Amygdala (tissue), 56 donors: ENCODE data around the gene LARP7.
"Not testable (repeated sequence)": the region's sequence is repeated elsewhere in the genome, so short reads cannot be mapped to it uniquely, and the experiment has no call there.

Experiments used
- DNase-seq, 56 donors: peaks; one replicate each; lab custom pipeline; 2025; lab: John Stamatoyannopoulos, UW

LARP7 gene

DNA sequence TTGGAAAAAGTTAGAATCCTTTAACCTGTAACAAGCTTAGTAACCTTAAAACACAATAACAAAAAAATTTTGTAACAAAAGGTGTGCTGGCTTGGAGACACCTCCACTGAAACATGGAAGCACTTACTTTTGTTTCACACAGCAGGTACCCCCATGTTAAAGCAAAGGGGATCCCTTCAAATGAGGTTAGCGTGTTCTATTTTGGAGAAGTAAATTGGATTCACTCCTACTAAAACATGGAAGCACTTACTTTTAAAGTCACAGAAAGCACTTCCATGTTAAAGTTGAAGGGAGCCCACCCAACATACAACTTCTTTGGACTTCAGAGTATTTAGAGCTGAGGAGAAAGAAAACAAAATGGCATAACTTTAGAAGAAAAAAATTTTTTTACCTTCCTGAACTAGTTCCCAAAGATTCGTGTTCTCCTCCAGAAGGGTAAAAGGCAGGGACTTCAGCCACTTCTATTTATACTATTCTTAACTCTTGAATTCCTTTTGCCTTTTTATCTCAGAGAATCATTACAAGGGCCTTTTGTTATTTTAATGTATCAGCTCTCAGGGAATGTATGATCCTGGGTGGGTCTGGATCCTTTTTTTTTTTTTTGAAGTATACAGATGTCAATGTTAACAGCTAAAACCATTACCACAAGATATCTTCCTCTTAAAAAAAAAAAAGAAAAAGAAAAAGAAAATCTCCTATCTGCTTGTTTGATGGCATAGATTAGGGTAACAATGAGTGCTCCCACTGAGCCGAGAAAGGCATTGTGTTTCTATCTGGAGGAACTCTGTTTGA lies 11.5 kb downstream of the LARP7 start:
- no peak for DNase-seq

DNA sequence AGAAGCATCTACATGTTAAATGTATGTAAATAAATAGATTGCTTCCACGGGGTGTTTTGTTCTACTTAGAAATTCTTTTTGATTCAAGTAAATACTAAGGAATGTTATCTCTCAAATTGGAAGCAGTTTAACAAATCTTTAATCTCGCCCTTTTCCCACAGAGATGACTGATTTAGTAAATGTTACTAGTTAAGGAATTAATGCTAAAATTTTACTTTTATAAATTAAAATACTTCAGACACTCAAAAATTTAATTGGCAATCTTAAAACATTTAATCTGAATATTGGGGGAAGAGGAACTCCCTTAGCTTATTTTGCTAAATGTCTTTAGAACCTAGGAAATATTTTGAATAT lies 12.1 kb downstream of the LARP7 start:
- no peak for DNase-seq

DNA sequence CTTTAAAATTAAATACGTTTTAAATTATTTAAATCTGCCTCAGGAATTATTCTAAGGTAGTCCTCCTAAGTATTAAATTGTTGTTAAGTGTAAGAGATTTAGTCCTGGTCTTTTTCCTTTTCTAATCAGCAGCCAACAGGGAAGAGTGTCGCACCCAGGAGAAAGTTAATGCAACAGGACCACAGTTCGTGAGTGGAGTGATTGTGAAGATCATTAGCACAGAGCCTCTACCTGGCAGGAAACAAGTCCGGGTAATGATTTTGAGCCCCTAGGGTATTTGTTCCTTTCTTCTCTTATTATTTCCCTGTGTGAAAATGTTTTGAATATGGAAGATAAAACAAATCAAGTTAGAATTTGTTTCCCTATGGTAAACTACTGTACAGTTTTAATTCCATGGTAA lies 13.4 kb downstream of the LARP7 start:
- DNase-seq = no peak

DNA sequence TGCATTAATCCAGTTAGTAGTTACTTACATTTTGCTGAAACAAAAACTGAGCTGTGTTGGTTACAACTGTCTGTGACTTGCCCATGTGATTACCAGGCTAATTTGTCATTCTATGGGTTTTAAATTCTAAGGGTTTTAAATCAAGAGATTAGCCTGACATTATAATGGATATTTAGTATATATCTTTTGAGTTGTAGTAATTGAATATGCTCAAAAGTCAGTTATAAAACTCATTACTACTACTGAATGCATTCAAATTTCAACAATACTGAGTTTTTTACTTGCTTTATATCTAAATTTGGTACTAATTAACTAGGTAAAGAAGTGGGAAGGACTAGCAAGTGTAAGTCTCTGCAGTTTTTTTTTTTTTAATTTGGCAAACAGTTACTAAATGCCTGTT lies 14.7 kb downstream of the LARP7 start:
- no peak for DNase-seq

DNA sequence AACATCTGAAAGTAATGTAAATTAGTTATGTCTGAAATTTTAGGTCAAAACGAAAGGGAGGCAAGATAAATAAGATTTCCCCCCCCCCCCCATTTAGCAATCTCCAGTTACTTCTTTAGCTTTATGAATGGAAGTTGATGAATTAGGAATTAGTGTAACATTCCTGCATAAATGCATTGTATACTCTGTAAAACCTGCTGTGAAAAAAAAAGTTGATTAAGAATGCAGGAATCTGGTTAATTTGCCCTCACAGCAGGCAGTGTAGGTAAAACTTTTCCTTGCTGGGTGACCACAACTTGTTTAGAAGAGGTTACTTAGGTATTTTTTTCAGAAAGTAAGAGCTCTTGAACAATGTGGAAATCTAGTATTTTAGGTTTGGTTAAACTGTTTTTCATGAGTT lies 15.3 kb downstream of the LARP7 start:
- no peak for DNase-seq

DNA sequence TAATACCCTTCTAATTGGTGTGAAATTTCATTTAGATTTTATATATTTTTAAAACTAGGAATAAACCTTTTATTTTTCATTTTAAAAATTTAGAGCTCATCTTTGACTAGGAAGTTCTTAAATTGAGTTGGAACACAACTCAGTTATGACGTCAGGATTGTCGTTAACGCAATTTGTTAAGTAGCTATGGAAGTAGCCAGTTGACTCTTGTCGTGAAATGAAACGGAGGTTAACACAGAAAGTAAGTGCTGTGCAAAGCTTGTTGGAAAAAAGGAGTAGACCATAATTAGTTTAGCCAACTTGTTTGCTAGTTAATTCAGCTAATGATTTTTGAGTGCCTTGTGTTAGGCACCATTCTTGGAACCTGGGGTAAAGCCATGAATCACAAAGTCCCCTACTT lies 18.3 kb downstream of the LARP7 start:
- no peak for DNase-seq

GRCh38 chr4:112656115-112656514 lies 19.2 kb downstream of the LARP7 start:
- not testable (repeated sequence) for DNase-seq

DNA sequence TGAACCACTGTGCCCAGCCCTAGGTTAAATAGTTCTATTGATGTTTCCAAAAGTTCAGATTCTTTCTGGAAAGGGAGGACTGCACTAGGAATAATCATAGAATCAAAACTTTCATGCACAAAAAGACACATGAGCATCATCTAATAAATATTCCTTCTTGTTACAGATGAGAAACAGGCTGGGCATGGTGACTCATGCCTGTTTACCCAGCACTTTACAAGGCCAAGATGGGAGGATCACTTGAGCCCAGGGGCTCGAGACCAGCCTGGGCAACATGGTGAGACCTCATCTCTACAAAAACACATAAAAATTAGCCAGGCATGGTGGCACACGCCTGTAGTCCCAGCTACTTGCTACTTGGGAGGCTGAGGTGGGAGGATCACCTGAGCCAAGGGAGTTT lies 27.7 kb downstream of the LARP7 start:
- DNase-seq = no peak

DNA sequence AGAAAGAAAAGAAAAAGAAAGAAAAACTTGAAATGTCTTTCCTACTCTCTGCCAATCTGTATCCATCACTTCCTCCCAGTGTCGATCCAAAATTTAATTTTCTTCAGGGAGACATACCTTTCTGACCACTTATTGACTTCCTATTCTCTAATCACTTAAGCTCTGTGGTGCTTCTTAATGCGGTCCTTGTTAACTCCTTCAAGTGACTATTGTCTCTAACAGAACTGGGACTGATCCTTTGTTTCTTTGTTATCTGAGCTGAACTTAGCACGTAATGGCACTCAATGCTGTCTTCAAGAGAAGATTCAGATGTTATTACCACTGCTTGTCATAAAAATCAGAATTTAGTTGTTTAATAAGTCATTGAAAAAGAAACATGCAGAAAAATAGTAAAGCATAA lies 31.2 kb downstream of the LARP7 start:
- DNase-seq = no peak

GRCh38 chr4:112673076-112673475 lies 36.1 kb downstream of the LARP7 start:
- DNase-seq = no peak

DNA sequence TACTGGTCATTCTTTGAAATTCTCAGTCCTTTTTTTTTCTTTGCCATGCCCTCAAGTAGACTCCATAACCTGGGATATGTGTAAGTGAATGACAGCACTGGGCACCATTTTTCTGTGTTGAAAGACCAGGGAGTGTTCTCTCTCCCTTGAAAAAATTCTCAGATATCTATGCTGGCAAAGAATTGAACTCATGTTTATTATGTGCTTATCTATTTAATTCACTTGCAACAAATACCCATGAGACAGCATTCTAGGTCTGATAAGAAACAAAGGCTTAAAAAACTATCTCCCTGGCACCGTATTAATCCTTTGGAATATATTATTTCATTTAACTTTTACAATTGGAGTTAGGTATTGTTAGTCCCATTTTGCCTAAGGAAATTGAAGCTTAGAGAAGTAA lies 36.7 kb downstream of the LARP7 start:
- DNase-seq = no peak

DNA sequence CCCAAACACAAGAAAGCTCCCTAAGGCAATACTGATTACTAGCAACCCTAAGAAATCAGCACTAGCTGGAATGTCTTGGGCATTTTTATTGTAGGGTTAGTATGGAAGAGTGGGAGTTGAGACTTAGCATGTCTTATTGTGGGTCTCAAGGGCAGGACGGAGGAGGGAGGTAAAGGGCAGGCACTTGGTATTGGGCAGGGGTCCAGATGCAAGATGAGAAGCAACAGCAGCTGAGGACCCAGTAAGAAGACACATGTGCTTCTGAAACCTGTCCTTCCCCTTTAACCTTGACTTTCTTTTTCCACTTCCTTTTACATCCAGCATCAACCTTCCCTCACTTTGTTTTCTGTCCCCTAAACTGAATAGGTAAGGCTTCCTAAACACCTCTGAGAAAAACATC lies 37.4 kb downstream of the LARP7 start:
- DNase-seq = no peak

DNA sequence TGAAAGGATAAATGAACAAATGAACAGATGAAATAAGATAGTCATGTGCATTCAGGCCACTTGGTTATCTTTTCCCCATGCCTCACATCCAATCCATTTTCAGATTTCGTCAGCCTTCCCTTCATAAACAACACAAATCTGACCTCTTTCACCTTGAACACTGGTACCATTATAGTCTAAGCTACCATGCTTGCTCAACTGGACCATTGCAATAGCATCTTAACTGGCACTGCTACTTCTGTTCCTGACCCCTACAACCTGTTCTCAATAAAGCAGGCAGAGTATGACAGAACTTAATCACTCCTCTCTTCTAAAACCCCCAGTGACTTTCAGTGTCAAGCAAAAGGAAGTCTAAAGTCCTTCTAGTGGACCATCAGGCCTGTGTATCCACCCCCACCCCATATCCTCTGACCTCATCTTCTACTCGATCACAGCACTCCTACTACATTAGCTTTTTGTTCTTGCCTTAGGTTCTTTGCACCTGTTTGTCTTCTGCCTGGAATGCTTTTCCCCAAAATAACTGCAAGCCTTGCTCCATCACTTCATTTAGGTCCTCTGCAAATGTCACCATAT lies 40.7 kb downstream of the LARP7 start:
- DNase-seq = no peak

- no peak for DNase-seq
These were observed 44.1 kb downstream of the LARP7 start for GRCh38 chr4:112680996-112681395.

- DNase-seq = no peak
These were observed 56.6 kb downstream of the LARP7 start for GRCh38 chr4:112693507-112693906.

- no peak for DNase-seq
These were observed 63.7 kb downstream of the LARP7 start for GRCh38 chr4:112700679-112701078.

DNA sequence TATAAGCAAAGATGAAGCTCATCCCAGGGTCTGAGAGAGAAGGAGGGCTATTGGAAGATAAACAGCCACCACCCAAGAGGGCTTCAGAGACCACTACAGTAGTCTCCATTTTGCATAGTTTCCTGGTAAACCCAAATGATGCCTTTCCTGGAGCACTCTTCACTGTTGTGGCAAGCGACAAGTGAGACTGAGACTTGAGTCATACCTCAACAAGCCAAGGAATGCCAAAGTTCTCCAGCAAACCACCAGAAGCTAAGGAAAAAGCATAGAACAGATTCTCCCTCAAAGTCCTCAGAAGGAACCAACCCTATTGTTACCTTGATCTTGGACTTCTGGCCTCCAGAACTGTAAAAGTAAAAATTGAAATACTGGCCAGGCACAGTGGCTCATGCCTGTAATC lies 65.9 kb downstream of the LARP7 start:
- no peak for DNase-seq

DNA sequence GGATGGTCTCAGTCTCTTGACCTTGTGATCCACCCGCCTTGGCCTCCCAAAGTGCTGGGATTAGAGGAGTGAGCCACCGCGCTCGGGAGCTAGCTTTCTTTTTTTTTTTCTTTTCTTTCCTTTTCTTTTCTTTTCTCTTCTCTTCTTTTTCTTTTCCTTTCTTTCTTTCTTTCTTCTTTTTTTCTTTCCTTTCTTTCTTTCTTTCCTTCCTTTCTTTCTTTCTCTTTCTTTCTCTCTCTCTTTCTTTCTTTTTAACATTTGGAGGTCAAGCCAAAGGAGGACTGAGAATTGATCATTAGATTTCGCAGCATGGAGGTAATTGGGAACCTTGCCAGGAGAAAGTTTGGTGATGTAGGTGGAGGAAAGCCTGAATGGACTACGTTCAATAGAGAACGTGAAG lies 67.4 kb downstream of the LARP7 start:
- no peak for DNase-seq

DNA sequence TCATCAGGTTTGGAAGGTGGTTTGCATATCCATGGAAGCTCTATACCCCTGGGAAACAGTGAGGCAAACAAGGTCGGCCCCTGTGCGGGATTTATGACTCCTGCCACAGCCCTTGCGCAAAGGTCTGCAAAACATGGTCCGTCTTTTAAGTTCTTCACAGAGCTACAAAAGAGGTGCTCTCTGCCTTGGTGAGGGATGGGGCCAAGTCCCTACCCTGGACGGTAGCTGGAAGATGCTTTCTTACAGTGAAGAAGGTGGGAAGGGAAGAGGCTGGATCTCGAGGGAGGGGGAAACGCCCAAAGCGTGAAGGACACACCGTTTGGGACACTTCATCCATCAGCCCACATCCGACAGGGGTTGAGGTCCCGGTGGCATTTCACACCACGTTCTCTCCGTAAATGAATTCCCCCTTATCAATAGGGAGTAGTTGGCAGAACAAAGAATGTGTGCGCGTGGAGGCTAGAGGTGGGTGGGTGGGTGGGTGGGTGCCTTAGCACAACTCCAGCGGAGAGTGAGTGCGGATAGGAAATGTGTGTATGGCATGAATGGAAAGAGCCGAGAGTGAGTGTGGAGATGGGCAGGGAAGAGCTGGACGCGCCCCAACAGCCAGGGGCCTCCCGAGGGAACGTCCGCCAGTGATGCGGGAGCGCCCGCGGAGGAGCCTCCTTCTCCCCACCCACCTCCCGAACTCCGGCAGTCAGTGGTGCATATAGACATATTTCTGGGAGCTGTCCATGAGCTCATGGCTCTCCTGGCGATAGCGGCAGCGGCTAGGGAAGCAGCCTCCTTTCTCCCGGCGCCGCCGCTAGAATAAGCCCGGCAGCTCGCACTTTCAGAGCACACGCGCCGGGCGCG lies 68.3 kb downstream of the LARP7 start:
- DNase-seq = peak in 42 of 56 donors; percentile 0 to 40 (median 14)

GRCh38 chr4:112705891-112706839 lies 69.2 kb downstream of the LARP7 start:
- peak in 33 of 56 donors; percentile 2 to 62 (median 20) for DNase-seq

- no peak for DNase-seq
These were observed 69.9 kb downstream of the LARP7 start for GRCh38 chr4:112706840-112707207.
